HG03095 (cell line): ENCODE results near the gene SNAI1.
"Not testable (repeated sequence)": the region's sequence is repeated elsewhere in the genome, so short reads cannot be mapped to it uniquely, and the experiment has no call there.

Source experiments
- ATAC-seq: cut with Tn5 transposase; IDR thresholded peaks from one replicate; pipeline ENCODE4 v1.9.1; 2021; ENCODE audit warnings: moderate library complexity; ENCODE audit not compliant: unreplicated experiment

SNAI1 gene

DNA sequence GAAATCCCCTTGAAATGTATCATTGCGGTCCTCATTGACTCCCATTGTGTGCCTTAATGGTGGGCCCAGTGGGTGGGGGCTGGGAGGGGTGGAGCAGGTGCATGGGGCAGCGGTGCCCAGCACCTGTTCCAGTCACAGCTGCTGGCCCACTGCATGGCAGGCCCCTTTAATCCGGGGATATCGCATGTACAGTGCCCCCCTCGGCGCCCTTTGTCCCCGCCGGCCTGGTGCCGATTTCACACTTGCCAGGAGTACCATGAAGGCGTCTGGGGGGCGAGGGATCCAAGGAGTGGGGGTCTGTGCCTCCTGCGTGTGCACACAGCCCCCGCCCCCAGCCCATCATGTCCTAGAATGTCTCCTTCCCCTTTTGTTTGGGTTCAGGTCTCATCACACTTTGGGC lies 2.8 kb downstream of the SNAI1 start:
- ATAC-seq, result no peak

DNA sequence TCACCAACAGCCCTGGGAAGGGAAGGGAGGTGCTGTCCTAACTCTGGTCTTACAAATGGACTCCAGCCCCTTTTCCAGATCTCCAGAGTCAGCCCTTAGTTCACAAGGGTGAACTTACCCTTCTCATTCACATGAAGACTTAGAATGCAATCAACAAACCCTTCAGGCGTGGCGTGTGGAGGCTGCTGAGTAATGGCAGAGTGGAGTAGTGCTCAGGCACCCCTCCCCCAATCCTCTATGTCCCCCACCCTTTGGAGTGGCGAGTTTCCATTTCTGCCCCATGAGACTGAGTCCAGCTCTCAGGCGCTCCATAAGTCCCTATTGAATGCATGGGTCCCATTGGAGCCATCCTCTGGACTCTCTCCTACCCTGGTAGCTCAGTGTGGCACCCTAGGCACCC lies 3.3 kb downstream of the SNAI1 start:
- ATAC-seq, result no peak

DNA sequence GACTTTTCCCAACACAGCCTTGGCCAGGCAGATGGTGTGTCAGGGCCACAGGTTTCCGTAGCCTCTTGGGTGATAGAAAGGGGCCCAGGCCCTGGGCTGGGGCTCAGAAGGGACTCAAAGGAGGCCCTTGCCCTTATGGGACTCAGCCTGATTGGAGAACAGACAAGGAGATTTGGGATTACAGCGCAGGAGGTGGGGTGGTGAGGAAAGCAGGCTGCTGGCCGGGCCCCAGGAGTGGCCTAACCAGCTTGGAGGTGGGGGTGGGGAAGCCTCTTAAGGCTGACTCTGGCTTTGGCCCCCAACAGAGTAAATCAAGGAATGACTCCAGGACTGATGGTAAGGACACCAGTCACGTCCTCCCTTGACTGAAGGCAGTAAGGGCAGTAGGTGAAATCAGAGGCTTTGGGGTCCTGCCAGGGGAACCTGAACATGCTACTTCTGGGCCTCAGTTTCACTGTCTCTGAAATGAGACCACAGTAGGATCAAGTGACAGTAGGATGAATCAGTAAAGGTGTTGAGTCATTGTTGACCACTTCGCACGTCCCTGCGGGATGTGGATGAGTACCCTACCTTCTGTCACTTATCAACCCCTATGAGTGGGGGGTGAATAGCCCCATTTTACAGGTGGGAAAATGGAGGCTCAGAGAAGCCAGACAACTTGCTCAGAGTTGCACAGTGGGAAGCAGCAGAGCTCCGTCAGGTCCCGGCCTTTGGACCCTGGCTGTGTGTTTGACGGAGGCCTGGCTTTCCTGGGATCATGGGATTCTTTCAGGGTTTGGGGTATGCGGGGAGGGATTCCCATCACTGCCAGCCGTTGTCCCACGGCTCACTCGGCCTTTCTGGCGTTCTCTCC lies 4.5 kb downstream of the SNAI1 start:
- ATAC-seq, result no peak

DNA sequence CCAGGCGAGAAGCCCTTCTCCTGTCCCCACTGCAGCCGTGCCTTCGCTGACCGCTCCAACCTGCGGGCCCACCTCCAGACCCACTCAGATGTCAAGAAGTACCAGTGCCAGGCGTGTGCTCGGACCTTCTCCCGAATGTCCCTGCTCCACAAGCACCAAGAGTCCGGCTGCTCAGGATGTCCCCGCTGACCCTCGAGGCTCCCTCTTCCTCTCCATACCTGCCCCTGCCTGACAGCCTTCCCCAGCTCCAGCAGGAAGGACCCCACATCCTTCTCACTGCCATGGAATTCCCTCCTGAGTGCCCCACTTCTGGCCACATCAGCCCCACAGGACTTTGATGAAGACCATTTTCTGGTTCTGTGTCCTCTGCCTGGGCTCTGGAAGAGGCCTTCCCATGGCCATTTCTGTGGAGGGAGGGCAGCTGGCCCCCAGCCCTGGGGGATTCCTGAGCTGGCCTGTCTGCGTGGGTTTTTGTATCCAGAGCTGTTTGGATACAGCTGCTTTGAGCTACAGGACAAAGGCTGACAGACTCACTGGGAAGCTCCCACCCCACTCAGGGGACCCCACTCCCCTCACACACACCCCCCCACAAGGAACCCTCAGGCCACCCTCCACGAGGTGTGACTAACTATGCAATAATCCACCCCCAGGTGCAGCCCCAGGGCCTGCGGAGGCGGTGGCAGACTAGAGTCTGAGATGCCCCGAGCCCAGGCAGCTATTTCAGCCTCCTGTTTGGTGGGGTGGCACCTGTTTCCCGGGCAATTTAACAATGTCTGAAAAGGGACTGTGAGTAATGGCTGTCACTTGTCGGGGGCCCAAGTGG lies 5.3 kb downstream of the SNAI1 start:
- no peak for ATAC-seq

DNA sequence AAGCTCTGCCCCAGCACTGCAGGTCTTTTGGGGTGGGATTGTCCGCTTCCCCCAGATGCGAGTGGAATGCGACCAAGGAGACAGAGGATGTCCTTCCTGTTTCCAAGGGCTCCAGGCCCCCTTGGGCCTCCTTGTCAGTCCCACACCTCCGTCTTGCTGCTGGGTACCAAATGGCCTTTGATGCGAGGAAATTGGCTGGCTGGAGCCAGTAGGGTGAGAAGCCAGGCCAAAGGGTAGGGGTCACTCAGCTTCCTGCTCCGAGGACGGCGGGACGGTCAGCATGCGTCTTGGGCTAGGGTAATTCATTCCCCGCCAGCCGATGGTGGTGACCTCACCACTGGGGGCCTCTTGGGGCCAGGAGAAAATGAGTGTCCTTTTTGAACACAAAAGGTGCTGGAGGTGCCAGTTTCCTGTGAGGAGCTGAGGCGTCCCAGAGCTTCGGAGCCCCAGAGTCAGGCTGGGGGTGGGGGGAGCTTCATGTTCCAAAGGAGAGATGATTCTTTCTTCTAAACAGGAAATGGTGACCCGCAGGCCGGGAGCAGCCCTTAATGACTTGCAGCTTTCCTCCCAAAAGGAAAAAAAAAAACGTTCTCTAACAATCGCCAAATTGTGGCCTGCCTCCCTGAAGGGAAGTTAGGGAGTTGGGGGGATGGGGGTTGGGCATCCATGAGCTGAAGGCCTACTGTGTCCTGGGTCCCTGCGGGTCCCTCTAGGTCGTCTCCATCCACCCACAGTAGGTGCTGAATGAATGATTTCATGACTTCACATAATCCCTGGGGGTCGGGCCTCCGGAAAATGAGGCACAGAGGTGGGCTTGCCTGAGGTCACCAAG lies 6.7 kb downstream of the SNAI1 start:
- no peak for ATAC-seq

DNA sequence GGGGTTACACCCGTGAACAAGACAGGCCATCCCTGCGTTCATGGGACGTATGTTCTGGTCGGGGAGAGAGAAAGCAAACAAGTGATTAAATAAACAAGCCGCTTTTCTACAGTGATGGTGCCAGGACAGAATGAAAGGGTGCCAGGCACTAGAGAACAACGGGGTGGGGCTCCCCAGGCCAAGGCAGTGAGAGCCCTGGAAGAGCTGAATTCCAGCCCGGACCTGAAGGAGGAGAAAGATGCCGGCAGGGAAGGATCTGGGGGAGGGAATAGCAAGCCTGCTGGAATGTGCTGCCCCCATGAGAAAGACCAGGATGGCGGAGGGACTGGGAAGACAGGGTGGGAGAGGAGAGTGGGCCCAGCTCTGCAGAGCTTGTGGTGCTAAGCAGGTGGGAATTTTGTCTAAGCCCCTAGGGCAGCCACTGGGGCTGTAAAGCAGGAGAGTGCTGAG lies 7.5 kb downstream of the SNAI1 start:
- no peak for ATAC-seq

DNA sequence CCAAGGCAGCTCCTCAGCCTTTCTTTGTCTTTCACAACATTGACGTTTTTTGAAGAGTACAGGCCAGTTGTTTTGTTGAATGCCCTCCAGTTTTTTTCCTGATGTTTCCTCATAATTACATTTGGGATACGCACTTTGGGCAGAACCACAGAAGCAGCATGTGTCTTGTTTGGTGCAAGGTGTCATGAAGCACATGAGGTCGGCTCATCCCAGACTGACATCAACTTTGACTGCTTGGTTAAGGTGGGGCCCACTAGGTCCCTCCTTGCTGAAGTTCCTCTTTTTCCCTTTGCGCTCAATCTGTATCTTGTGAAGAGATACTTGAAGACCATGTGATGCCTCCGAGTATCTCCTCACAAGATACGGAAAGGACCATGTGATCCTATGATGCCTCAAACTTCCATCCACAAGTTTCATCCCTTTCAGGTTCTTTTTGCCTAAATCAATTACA lies 10.5 kb downstream of the SNAI1 start:
- ATAC-seq, result no peak

DNA sequence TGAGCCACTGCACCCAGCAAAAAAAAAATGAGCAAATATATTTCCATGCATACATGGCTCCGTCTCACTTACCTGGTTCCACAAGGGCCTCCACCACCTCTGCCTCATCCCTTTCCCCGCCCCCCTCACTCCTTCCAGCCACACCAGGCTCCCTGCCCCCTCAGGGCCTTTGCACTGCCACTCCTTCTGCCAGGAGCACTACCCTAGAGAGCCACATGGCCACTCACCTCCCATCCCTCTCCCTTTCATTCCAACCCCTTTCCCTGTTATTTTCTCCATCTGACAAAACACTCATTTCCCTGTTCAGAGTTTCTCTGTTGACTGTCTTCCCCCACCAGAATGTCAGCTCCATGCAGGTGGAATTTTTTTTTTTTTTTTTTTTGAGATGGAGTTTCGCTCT lies 12.8 kb downstream of the SNAI1 start:
- ATAC-seq, result no peak

DNA sequence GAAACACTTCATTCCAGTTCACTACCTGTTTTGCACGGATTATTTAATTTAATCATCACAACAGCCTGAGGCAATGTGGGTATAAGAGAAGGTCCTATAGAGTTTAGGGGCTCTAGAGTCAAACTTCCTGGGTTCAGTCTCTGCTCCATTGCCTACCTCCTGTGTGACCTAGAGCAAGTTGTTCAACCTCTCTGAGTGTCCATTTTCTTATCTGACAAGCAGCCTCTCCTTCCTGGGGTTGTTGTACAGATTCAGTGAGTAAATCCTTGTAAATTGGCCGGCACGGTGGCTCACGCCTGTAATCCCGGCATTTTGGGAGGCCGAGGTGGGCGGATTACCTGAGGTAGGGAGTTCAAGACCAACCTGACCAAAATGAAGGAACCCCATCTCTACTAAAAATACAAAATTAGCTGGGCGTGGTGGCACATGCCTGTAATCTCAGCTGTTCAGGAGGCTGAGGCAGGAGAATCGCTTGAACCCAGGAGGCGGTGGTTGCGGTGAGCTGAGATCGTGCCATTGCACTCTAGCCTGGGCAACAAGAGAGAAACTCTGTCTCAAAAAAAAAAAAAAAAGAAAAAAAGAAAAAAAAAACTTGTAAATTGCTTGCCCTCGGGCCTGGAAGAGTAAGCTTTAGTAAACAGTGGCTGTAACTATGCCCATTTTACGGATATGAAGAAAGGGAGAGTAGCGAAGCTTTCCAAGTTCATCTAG lies 15.9 kb downstream of the SNAI1 start:
- ATAC-seq, result not testable (repeated sequence)

DNA sequence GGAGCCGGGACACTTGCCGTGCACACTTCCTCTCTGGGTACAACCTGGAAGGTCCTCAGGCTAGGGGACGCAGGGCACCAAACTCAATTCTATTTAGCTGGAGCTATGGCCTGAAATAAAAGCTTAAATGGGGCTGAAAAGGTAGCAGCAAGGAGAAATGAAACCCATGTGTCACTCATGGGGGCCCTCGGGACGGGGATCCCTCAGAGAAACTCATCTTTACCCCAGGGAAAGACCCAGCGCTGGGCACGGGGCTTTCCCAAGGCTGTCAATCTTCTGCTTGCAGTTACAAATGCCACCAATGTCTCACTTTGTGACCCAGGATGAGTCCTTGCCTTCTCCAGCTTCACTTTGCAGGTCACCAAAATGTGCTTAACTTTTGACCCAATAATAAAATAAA lies 16.5 kb downstream of the SNAI1 start:
- ATAC-seq, result no peak

DNA sequence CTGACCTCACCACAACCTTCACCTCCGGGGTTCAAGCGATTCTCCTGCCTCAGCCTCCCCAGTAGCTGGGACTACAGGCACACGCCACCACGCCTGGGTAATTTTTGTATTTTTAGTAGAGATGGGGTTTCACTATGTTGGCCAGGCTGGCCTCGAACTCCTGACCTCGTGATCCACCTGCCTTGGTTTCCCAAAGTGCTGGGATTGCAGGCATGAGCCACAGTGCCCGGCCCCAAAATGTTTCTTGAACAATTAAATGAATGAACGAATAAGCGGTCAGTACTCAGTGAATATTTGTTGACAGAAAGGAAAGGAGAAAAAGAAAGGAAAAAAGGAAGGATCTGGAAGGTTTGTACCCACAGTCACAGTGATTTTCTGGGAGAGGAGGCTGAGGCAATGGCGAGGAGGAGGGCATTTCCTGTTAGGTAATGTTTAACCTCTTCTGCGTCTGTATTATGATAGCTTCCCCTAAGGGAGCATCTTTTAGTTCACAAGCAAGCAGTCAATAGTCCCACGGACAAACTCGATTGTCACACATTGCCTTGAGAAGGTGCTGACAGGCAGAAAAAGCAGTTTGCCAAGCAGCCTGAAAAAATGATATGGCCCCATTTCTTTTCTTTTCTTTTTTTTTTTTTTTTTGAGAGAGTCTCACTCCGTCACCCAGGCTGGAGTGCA lies 17.9 kb downstream of the SNAI1 start:
- ATAC-seq, result not testable (repeated sequence)

DNA sequence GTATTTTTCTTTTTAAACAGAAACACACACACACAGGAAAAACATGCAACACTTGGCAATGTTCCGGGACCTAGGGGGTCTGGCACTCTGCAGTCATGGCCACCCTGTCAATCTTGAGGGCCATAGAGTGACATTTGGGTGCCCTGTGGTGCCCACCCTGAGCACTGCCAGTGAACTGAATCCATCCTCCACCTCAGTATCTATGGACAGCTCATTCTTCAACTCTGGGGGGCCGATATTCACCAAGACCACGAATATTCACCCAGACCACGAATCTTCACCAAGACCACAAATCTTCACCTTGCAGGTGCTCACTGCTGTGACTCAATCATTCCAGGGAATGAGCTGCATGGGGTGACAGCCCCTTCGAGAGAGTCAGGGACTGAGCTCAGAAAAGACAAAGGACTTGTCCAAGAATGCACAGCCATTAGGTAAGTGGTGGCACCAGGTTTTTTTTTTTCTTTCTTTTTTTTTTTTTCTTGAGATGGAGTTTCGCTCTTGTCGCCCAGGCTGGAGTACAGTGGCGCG lies 19.1 kb downstream of the SNAI1 start:
- no peak for ATAC-seq

DNA sequence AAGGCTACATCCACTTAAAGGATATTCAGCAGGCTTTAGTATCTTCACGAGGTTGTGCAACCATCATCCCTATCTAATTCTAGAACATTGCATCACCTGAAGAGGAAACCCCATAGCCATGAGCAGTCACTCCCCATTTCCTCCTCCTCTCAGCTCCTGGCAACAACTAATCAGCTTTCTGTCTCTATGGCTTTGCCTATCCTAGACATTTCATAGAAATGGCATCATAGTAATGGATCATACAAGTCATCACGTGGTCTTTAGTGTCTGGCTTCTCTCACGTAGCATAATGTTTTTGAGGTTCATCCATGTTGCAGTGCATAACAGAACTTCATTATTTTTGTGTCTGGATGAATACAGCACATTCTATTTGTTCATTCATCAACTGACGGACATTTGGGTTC lies 20.5 kb downstream of the SNAI1 start:
- no peak for ATAC-seq

DNA sequence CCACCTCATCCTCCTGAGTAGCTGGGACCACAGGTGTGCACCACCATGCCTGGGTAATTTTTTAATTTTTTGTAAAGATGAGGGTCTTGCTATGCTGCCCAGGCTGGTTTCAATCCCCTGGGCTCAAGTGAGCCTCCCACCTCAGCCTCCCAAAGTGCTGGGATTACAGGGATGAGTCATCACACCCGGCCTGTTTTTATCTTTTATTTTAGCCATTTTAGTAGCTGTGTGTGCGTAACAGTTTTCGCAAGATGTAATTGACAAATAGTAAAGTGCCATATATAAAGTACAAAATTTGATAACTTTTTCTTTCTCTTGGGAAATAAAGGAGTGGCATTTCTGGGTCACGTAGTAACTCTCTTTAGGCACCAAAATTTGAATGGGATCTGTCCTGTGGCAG lies 21.4 kb downstream of the SNAI1 start:
- no peak for ATAC-seq

DNA sequence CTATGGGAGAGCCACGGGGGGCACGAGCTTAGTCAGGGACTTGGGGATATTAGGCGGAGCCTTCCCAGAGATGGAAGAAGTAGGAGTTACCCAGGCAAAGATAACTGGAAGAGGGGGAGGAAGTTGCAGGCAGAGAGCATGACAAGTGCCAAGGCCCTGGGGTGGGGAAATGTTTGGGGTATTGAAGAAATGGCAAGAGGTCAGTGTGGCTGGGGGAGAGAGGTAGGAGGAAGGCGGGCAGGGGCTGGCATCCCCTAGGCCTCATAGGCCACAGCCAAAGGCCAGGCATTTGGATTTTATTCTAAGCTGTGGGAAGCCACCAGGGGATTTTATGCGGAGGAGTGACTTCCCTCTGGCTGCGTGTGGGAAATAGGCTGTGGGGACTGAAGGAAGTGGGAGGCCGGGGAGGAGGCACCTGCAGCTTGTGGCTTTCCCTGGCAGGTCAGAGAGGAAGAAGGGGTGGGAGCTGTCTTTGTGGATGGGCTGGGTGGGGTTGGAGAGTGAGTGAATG lies 22.7 kb downstream of the SNAI1 start:
- no peak for ATAC-seq

DNA sequence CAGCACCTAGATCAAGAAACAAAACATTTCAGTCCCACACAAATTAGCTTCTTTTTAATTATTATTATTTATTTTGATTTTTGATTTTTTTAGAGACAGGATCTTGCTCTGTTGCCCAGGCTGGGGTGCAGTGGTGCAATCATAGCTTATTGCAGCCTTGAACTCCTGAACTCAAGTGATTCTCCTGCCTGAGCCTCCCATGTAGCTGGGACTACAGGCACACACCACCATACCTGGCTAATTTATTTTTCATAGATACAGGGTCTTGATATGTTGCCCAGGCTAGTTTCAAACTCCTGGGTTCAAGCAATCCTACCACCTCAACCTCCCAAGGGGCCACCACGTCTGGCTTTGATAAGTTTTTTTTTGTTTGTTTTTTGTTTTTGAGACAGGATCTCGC lies 24.6 kb downstream of the SNAI1 start:
- ATAC-seq, result no peak

DNA sequence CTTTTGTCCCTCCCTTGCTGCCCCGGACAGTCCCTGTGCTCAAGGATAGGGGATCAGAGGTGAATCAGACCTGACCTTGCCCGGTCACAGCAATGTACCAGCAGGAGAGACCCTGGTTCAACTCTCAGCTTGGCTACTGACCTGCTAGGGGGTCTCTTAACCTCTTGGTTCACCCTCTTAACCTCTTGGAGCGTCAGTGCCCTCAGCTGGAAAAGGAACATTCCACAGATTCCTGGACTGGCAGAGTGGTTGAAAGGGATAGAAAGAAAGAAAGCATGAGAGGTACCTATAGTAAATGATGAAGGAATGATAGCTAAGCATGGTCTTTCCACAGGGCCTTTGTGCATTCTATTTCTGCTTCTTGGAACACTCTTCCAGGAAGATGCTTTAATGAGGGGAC lies 25.2 kb downstream of the SNAI1 start:
- no peak for ATAC-seq

DNA sequence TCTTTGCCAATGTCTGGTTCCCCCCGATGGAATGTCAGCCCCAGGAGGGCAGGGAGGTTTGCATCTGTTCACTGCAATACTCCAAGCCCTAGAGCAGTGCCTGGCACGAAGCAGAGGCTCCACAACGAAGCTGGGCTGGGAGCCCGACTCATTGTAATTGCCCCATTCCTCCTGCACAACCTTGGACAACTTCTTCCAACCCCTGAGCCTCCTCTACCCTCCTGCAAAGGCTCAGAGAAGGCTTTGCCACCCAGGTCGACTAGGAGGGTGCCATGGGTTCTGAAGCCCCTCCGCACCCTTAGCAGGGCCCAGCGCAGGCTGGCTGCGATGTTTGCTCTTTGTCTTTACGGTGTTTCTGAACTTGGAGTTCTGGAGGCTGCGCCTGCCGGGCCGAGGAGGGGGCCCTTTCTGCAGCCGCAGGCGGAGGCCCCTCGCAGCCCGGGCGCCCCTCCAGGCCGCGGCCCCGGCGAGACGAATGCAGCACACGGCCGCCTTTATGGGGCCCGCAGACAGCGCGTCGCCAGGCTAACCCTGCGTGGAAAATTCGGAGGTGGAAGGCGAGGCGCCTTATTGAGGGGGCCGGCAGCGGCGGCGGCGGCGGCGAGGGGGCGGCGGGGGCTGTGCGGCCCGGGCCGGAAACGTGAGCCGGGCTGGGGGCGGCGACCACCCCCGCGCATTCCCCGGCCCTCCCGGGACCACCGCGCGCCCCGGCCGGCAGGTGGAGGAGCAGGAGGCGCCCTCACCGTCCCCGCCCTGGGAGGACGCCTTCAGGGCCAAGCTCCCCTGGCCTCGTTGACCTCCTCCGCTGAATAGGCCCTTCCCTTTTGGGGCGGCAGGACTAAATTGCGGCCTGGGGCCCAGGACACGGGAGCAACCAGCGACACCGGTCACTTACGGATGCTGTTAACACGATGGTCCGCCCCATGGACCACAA lies 27.0 kb downstream of the SNAI1 start:
- no peak for ATAC-seq
